Peyer's patch (tissue), 4 donors: ENCODE measurements around the gene C3orf33. TPM values are rescaled to one million over a fixed set of nuclear protein-coding genes. Genes with fewer than 3 reads are reported as not detected.

Source experiments
- DNase-seq, 3 donors: peaks; one replicate each; pipeline ENCODE4 v3.0.0-alpha.2; 2017 to 2019
- H3K27ac ChIP-seq, 4 donors: fragments of 200-600 bp; sonication (generic); one replicate each; pipeline ENCODE4 v1.5.1; 2016 to 2019
- H3K27me3 ChIP-seq, 2 donors: fragments of 200-600 bp; sonication (generic); one replicate each; pipeline ENCODE4 v1.5.1; 2019
- H3K36me3 ChIP-seq, 3 donors: fragments of 200-600 bp; sonication (generic); one replicate each; pipeline ENCODE4 v1.5.1; 2016 to 2019
- H3K4me1 ChIP-seq, 4 donors: fragments of 200-600 bp; sonication (generic); one replicate each; pipeline ENCODE4 v1.5.1; 2016 to 2019
- H3K4me3 ChIP-seq, 4 donors: fragments of 200-600 bp; sonication (generic); 1 replicate in 3 of 4; 2 replicates in 1 of 4; pipeline ENCODE4 v1.5.1; 2016 to 2019; ENCODE audit warnings: mild to moderate bottlenecking in 1 of 4
- H3K9me3 ChIP-seq, 4 donors: fragments of 200-600 bp; sonication (generic); one replicate each; pipeline ENCODE4 v1.5.1; 2016 to 2019; ENCODE audit warnings: mild to moderate bottlenecking in 1 of 4
- CTCF ChIP-seq, 6 experiments: fragments of 450-650 bp in 4 of 6; fragments of 200-600 bp in 2 of 6; sonication (generic) in 1 of 6; IDR thresholded peaks; one replicate each; pipeline ENCODE4 v1.5.1; 2017 to 2019; ENCODE audit warnings: antibody characterized with exemption in 6 of 6, mild to moderate bottlenecking in 3 of 6, moderate library complexity in 1 of 6
- POLR2A ChIP-seq, 2 donors: fragments of 450-650 bp; IDR thresholded peaks; one replicate each; pipeline ENCODE4 v1.5.1; 2017; ENCODE audit warnings: antibody characterized with exemption in 2 of 2, mild to moderate bottlenecking in 2 of 2, moderate library complexity in 2 of 2
- total RNA-seq, 4 donors: library from RNA; depleted of rRNA; stranded (reverse); fragments of >200 nt; gene quantifications; one replicate each; pipeline ENCODE4 v1.1.0, GENCODE V29; 2016

Gene C3orf33
- total RNA-seq, 4 donors from 2014 or later: 1.9 to 5.8 (median 3.9) TPM; not detected in 1

GRCh38 chr3:155736381-155736780 lies 69.7 kb downstream of the C3orf33 start:
- H3K4me3 ChIP-seq: peak overlapping the region in 1 of 4 donors; percentile 42
- TF ChIP-seq CTCF (IDR thresholded peaks at IDR 0.05): no peak
- no peak for TF ChIP-seq POLR2A (IDR thresholded peaks at IDR 0.05)
- H3K27me3 ChIP-seq: no peaks in the 10 kb centered on the region
- H3K36me3 ChIP-seq: no peaks in the 10 kb centered on the region
- H3K4me1 ChIP-seq: peaks cover 0 to 9% (median 0%) of the 10 kb centered on the region in 4 donors
- no peaks in the 10 kb centered on the region for H3K9me3 ChIP-seq
- DNase-seq: no peak
- H3K27ac ChIP-seq: no peak overlapping the region

GRCh38 chr3:155730843-155731242 lies 75.2 kb downstream of the C3orf33 start:
- TF ChIP-seq CTCF (IDR thresholded peaks at IDR 0.05): no peak
- no peak for TF ChIP-seq POLR2A (IDR thresholded peaks at IDR 0.05)
- Histone ChIP-seq H3K36me3 (no peaks in the 10 kb centered on the region), H3K9me3 (no peaks in the 10 kb centered on the region), H3K27ac (no peak overlapping the region), H3K4me1 (no peaks in the 10 kb centered on the region), H3K4me3 (no peak overlapping the region), H3K27me3 (no peaks in the 10 kb centered on the region)
- DNase-seq: no peak

GRCh38 chr3:155727836-155728235 lies 78.2 kb downstream of the C3orf33 start:
- H3K4me3 ChIP-seq: no peak overlapping the region
- H3K27me3 ChIP-seq: no peaks in the 10 kb centered on the region
- no peaks in the 10 kb centered on the region for H3K9me3 ChIP-seq
- H3K27ac ChIP-seq: no peak overlapping the region
- no peak for DNase-seq
- H3K36me3 ChIP-seq: no peaks in the 10 kb centered on the region
- no peak for TF ChIP-seq CTCF (IDR thresholded peaks at IDR 0.05)
- TF ChIP-seq POLR2A (IDR thresholded peaks at IDR 0.05): no peak
- H3K4me1 ChIP-seq: no peaks in the 10 kb centered on the region

GRCh38 chr3:155714295-155714718 lies 91.8 kb downstream of the C3orf33 start:
- peaks cover 0 to 9% (median 0%) of the 10 kb centered on the region in 4 donors for H3K9me3 ChIP-seq
- no peak for DNase-seq
- H3K27ac ChIP-seq: no peak overlapping the region
- no peaks in the 10 kb centered on the region for H3K36me3 ChIP-seq
- H3K27me3 ChIP-seq: no peaks in the 10 kb centered on the region
- no peak overlapping the region for H3K4me3 ChIP-seq
- TF ChIP-seq CTCF (IDR thresholded peaks at IDR 0.05) (no peak), POLR2A (IDR thresholded peaks at IDR 0.05) (no peak)
- no peaks in the 10 kb centered on the region for H3K4me1 ChIP-seq

Other genes with a start within 250 kb of the C3orf33 start
- 10 to 100 TPM in 3 of 4 donors, 1 to 10 TPM in 1; 8.3 to 19.1 (median 12.7) TPM for gene PLCH1, start 61.2 kb downstream of the C3orf33 start, total RNA-seq
- 10 to 100 TPM; 12.4 to 44.7 (median 30.3) TPM for gene SLC33A1, start 48.1 kb upstream of the C3orf33 start, total RNA-seq
- gene GMPS, start 64.4 kb upstream of the C3orf33 start, total RNA-seq: 10 to 100 TPM; 12.9 to 72.6 (median 22.2) TPM